Upper lobe of left lung (tissue), 6 donors: ENCODE data around the gene CARD19. TPM values are rescaled to one million over a fixed set of nuclear protein-coding genes. Genes with fewer than 3 reads are reported as not detected.
A peak's percentile ranks its signal among the peaks of the same experiment; 100 is the strongest.

Experiments
- ATAC-seq, 2 donors: fragments of 200-7000 bp; cut with Tn5 transposase; one replicate each; pipeline ENCODE4 v1.9.1; 2022; ENCODE audit warnings: mild to moderate bottlenecking in 2 of 2, moderate library complexity in 2 of 2; ENCODE audit not compliant: low FRiP score in 2 of 2
- DNase-seq, 2 donors: peaks; one replicate each; pipeline ENCODE4 v3.0.0-alpha.2; 2019 to 2020
- H3K27ac ChIP-seq, 4 donors: fragments of 200-600 bp; sonication (generic); one replicate each; pipeline ENCODE4 v1.5.1; 2016 to 2019
- H3K27me3 ChIP-seq, 4 donors: fragments of 200-600 bp; sonication (generic); one replicate each; pipeline ENCODE4 v1.5.1; 2017 to 2019
- H3K36me3 ChIP-seq, 4 donors: fragments of 200-600 bp; sonication (generic); one replicate each; pipeline ENCODE4 v1.5.1; 2016 to 2019
- H3K4me1 ChIP-seq, 4 donors: fragments of 200-600 bp; sonication (generic); one replicate each; pipeline ENCODE4 v1.5.1; 2018 to 2019
- H3K4me3 ChIP-seq, 4 donors: fragments of 200-600 bp; sonication (generic); one replicate each; pipeline ENCODE4 v1.5.1; 2017 to 2019; ENCODE audit warnings: mild to moderate bottlenecking in 2 of 4, moderate library complexity in 1 of 4
- H3K9me3 ChIP-seq, 4 donors: fragments of 200-600 bp; sonication (generic); one replicate each; pipeline ENCODE4 v1.5.1; 2018 to 2019
- EP300 ChIP-seq, 4 donors: sonication (generic); formaldehyde crosslinking; IDR thresholded peaks; one replicate each; pipeline ENCODE4 v1.5.1; 2017; ENCODE audit warnings: antibody characterized with exemption in 4 of 4, control low read depth in 2 of 4
- POLR2A ChIP-seq, 4 donors: fragments of 450-650 bp; IDR thresholded peaks; one replicate each; pipeline ENCODE4 v1.5.1; 2016 to 2017; ENCODE audit warnings: antibody characterized with exemption in 4 of 4, mild to moderate bottlenecking in 2 of 4
- POLR2AphosphoS5 ChIP-seq, 2 donors: sonication (generic); formaldehyde crosslinking; IDR thresholded peaks; one replicate each; pipeline ENCODE4 v1.5.1; 2017; ENCODE audit warnings: antibody characterized with exemption in 2 of 2
- WGBS, 2 donors: methylation state at CpG; one replicate each; pipeline ENCODE4 v1.1.5; 2017 to 2018; 5-methylcytosine and 5-hydroxymethylcytosine counted together
- total RNA-seq, 6 donors: library from RNA; depleted of rRNA in 4 of 6; stranded (reverse); fragments of >200 nt in 4 of 6; gene quantifications; one replicate each; pipeline versions ENCODE4 v1.1.0 to v1.2.1, GENCODE V29; 2016 to 2021
- TF ChIP-seq, protein P1 (sequence below), 6 experiments: fragments of 450-650 bp in 4 of 6; fragments of 200-600 bp in 2 of 6; sonication (generic) in 2 of 6; IDR thresholded peaks; one replicate each; pipeline ENCODE4 v1.5.1; 2016 to 2019; ENCODE audit warnings: antibody characterized with exemption in 6 of 6
- donor health status: DM: no; HTN: no; CAD: no; lungs with moderate emphysema.
- donor health status: DM: no; HTN: yes; CAD: no; lungs with severe emphysema.

CARD19 gene
- total RNA-seq, 6 donors from 2014 or later, result 34.7 to 92.3 (median 41.7) TPM

DNA sequence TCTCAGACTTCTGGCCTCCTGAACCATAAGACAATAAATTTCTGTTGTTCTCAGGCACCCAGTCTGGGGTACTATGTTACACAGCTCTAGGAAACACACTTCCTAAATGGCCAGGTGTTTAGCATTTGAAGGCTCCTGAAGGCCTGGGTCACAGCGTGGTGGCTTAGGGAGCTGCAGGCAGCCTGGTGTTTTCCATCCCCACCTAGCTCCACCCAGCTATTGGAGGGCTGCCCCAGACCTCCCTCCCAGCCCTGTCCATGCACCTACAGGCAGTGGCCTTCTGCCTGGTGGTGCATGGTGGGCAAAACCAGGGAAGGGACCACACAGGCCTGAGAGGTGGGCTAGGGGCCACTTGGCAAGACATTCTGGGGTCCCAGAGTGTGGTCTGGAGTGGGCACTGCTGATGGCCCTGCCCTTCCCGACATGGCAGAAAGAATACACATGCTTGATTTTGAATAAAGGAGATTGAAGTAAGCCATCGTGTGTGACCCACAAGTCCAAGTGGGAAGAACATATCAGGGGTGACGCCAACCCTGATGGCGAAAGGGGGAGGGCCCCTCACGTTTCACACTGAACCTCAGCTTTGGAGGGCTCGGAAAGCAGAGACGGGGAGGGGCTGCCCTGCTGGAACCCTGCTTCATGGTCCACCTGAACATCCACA is 38.8 kb upstream of the CARD19 start:
- peaks cover 24 to 52% (median 44%) of the 10 kb centered on the region in 4 donors for H3K4me1 ChIP-seq
- no peak for TF ChIP-seq POLR2A (IDR thresholded peaks at IDR 0.05)
- no peak for TF ChIP-seq EP300 (IDR thresholded peaks at IDR 0.05)
- no peak for TF ChIP-seq POLR2AphosphoS5 (IDR thresholded peaks at IDR 0.05)
- TF ChIP-seq, protein P1, sequence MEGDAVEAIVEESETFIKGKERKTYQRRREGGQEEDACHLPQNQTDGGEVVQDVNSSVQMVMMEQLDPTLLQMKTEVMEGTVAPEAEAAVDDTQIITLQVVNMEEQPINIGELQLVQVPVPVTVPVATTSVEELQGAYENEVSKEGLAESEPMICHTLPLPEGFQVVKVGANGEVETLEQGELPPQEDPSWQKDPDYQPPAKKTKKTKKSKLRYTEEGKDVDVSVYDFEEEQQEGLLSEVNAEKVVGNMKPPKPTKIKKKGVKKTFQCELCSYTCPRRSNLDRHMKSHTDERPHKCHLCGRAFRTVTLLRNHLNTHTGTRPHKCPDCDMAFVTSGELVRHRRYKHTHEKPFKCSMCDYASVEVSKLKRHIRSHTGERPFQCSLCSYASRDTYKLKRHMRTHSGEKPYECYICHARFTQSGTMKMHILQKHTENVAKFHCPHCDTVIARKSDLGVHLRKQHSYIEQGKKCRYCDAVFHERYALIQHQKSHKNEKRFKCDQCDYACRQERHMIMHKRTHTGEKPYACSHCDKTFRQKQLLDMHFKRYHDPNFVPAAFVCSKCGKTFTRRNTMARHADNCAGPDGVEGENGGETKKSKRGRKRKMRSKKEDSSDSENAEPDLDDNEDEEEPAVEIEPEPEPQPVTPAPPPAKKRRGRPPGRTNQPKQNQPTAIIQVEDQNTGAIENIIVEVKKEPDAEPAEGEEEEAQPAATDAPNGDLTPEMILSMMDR (IDR thresholded peaks at IDR 0.05), result no peak
- no peaks in the 10 kb centered on the region for H3K27me3 ChIP-seq
- no peak overlapping the region for H3K4me3 ChIP-seq
- no peaks in the 10 kb centered on the region for H3K36me3 ChIP-seq
- no peaks in the 10 kb centered on the region for H3K9me3 ChIP-seq
- H3K27ac ChIP-seq, result no peak overlapping the region
- WGBS, 2 donors, result 84% methylated on average over 7 to 8 of the region's 8 CpGs
- no peak for ATAC-seq
- DNase-seq, result no peak

DNA sequence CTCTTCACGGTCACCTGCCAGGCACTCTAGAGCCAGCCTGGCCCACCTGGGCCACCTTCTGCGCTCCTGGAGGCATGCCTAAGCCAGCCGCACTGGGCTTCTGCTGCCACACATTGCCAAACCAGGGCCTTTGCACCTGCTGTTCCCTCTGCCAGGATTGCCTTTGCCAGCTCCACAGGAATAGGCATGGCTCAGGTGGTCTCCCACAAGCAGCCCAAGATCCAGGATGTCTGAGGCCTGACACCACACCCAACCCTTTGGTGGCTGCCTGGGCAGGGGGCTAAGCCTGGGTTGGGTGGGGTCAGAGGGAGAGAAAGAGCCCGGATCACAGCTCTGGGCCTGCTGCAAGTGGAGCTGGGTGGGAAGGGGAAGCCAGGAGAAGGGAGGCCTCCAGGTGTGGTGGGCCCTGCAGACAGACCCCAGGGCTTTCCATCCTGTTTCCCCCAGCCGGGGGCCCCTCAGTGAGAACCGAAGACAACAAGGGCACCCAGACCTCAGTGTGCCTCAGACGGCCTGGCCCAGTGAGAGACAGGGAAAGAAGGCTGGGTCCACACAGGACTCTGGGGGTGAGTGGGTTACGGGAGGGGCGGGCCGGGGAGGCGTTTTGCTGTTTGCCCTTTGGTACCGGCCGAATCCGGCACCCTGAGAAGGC is 38.2 kb upstream of the CARD19 start:
- DNase-seq, result no peak

DNA sequence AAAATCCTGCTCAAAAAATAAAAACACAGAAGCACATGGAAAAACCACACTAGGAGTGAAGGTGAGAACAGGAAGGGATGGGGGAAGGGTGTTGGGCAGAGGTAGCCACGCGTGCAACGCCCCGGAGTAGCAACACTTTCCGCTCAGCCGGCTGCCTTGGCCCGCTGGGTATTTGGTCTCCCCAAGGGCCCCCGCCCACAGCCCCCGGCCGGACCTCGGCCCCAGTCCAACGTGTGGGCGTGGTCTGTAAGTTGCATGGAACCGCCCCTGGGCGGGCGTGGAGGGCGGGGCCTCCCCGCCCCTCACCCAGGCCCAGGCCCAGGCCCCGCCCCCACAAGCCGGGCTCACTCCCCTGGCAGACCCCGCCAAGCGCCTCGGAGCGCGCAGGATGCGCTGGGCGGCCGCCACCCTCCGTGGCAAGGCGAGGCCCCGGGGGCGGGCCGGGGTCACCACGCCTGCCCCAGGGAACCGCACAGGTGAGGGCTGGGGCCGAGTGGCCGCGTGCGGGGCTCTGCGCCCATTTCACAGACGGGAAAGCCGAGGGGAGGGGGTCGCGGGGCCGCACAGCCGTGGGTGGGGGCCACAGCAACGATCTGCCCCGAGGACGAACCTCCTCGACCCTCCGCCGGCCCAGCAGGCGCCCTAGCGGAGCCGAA is 37.5 kb upstream of the CARD19 start, which contains the start of gene SUSD3:
TSS of gene SUSD3 (plus strand) at position 347 of the 656 bp plus-strand sequence. CDS start at position 389, 42 bp downstream.
- no peaks in the 10 kb centered on the region for H3K9me3 ChIP-seq
- peak; percentile 70 to 79 for ATAC-seq
- H3K27me3 ChIP-seq, result no peaks in the 10 kb centered on the region
- H3K36me3 ChIP-seq, result no peaks in the 10 kb centered on the region
- peak within 1 kb of the TSS; percentile 35 to 87 (median 64) for H3K27ac ChIP-seq
- DNase-seq, result peak; percentile 85 to 94
- peaks cover 23 to 42% (median 36%) of the 10 kb centered on the region in 4 donors for H3K4me1 ChIP-seq
- peak within 1 kb of the TSS; percentile 52 to 66 (median 62) for H3K4me3 ChIP-seq
- 3 to 5% methylated on average over 4 to 14 of the region's 55 CpGs for WGBS, 2 donors
- TF ChIP-seq, protein P1 (IDR thresholded peaks at IDR 0.05), result no peak
- TF ChIP-seq POLR2A (IDR thresholded peaks at IDR 0.05) (peak in 1 of 4 donors; percentile 46), EP300 (IDR thresholded peaks at IDR 0.05) (no peak), POLR2AphosphoS5 (IDR thresholded peaks at IDR 0.05) (no peak)

More for the DNA sequence above, 38.2 kb upstream of the CARD19 start:
- Histone ChIP-seq H3K27ac (peak overlapping the region in 3 of 4 donors; percentile 35 to 87 (median 73)), H3K4me1 (peaks cover 23 to 47% (median 39%) of the 10 kb centered on the region in 4 donors), H3K27me3 (no peaks in the 10 kb centered on the region), H3K36me3 (no peaks in the 10 kb centered on the region), H3K9me3 (no peaks in the 10 kb centered on the region), H3K4me3 (peak overlapping the region in 1 of 4 donors; percentile 64)
- ATAC-seq, result no peak
- WGBS, 2 donors, result 48 to 64% methylated on average over 11 to 13 of the region's 14 CpGs
- TF ChIP-seq EP300 (IDR thresholded peaks at IDR 0.05) (no peak), POLR2AphosphoS5 (IDR thresholded peaks at IDR 0.05) (no peak), POLR2A (IDR thresholded peaks at IDR 0.05) (no peak)
- TF ChIP-seq, protein P1 (IDR thresholded peaks at IDR 0.05), result no peak

DNA sequence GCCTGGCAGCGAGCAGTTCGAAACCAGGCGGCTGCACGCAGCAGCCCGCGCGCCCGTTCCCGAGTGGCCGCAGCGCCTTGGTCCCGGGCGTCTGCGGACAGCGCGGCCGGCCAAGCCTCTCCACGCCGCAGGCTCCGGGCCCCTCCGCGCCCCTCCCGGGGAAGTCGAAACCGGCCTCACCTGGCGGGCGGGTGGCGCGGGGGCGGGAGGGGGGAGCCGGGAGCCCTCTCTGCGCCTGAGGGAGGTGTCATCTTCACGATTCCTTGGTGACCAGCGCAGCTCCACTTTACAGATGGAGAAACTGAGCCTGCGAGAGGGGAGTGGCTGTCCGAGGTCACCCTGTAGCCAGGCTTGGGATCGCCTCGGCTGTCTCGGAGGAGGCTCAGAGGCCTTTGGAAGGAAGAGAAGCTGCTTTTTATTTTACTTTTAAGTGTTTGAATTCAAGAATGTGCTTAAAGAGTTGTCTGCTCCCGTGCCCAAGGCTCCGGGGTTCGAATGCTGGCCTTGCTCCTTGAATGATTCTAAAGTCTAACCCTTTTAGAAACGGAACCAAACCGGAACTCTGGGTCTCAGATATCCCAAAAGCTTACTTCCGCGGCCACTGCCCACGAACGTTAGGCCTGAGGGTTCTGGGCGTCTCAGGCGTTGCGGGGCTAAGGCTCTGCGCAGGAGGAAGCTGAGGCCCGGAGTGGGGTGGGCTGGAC is 36.9 kb upstream of the CARD19 start:
- H3K4me3 ChIP-seq, result peak overlapping the region; percentile 52 to 66 (median 62)
- peak overlapping the region; percentile 8 to 87 (median 64) for H3K27ac ChIP-seq
- DNase-seq, result peak in 1 of 2 donors; percentile 51
- H3K36me3 ChIP-seq, result no peaks in the 10 kb centered on the region
- peak in 1 of 2 donors; percentile 29 for ATAC-seq
- peaks cover 23 to 36% (median 34%) of the 10 kb centered on the region in 4 donors for H3K4me1 ChIP-seq
- no peaks in the 10 kb centered on the region for H3K27me3 ChIP-seq
- TF ChIP-seq, protein P1 (IDR thresholded peaks at IDR 0.05), result no peak
- TF ChIP-seq POLR2A (IDR thresholded peaks at IDR 0.05) (no peak), EP300 (IDR thresholded peaks at IDR 0.05) (no peak), POLR2AphosphoS5 (IDR thresholded peaks at IDR 0.05) (no peak)
- WGBS, 2 donors, result 33 to 54% methylated on average over 18 to 29 of the region's 53 CpGs
- H3K9me3 ChIP-seq, result no peaks in the 10 kb centered on the region
